ENCODE measurements around the gene RASD2.

RASD2 gene

DNA sequence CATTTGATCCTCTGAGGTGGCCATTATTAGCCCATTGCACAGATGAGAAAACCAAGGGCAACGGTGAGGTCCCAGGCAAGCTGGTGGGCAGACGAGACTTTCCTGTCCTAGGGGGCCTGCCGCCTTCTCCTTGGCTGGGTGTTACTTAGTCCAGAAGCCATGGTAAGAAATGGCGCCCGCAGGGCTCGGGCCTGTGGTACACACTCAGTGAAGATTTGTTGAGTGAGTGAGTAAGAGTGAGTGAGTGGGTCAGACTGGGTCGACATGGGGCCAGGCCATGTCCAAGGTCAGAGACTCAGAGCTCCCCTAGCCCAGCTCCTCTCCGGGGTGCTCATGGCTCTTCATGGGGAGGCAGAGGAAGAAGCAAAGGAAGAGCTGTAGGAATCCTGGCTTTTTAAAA, 36.0 kb downstream of the RASD2 start:
- H3K27me3 Mint-ChIP-seq (ENCODE audit: low read depth, poor library complexity), result peaks cover 15% of the 10 kb centered on the region
- no peak overlapping the region for H3K4me3 Mint-ChIP-seq
- TF ChIP-seq CTCF (IDR thresholded peaks at IDR 0.05), result no peak
- H3K27ac Mint-ChIP-seq, result no peak overlapping the region
- H3K4me1 Mint-ChIP-seq, result peaks cover 19% of the 10 kb centered on the region
- H3K9me3 Mint-ChIP-seq, result no peaks in the 10 kb centered on the region
- H3K36me3 Mint-ChIP-seq (ENCODE audit: low read depth), result no peaks in the 10 kb centered on the region
- no peak for DNase-seq

GRCh38 chr22:35577799-35578659, 37.4 kb downstream of the RASD2 start:
- peaks cover 14% of the 10 kb centered on the region for H3K27me3 Mint-ChIP-seq (ENCODE audit: low read depth, poor library complexity)
- no peaks in the 10 kb centered on the region for H3K36me3 Mint-ChIP-seq (ENCODE audit: low read depth)
- no peaks in the 10 kb centered on the region for H3K9me3 Mint-ChIP-seq
- no peak for TF ChIP-seq CTCF (IDR thresholded peaks at IDR 0.05)
- peaks cover 7% of the 10 kb centered on the region for H3K4me1 Mint-ChIP-seq
- DNase-seq, result no peak
- no peak overlapping the region for H3K27ac Mint-ChIP-seq
- H3K4me3 Mint-ChIP-seq, result no peak overlapping the region

DNA sequence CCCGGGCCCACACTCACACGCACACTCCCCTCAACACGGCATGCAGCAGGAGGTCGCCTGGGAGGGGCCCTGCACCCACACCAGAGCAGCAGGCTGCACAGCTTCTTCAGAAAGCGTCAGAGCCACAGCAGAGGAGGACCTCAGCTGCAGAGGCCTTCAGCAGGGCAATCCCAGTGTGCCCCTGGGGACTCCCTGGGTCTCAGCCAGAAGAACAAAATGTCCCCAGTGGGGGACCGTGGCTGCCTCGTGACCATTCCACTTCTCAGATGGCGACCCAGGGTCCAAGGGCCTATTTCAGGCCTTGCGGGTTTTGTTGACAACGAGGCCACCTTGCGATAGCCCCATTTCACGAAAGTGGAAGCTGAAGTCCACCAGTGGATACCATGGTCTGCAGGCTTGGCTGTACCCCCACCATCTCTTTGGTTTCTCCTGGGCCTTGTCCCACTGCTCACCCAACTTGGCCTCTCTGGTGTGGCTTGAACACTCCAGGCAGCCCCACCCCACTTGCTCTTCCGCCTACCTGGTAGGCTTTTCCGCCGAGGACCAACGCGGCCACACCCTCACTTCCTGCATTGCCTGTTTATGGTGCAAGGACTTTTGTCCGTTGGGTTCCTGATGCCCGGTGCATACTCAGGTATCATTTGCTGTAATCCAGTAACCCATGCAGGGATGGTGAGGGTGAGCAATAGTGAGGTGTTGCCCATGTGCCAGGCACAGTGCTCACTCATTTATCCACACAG, 38.4 kb downstream of the RASD2 start:
- no peak for TF ChIP-seq CTCF (IDR thresholded peaks at IDR 0.05)
- Mint-ChIP-seq H3K27ac (no peak overlapping the region), H3K9me3 (no peaks in the 10 kb centered on the region), H3K4me3 (no peak overlapping the region), H3K27me3 (ENCODE audit: low read depth, poor library complexity) (peaks cover 7% of the 10 kb centered on the region), H3K4me1 (peaks cover 5% of the 10 kb centered on the region), H3K36me3 (ENCODE audit: low read depth) (no peaks in the 10 kb centered on the region)
- no peak for DNase-seq

DNA sequence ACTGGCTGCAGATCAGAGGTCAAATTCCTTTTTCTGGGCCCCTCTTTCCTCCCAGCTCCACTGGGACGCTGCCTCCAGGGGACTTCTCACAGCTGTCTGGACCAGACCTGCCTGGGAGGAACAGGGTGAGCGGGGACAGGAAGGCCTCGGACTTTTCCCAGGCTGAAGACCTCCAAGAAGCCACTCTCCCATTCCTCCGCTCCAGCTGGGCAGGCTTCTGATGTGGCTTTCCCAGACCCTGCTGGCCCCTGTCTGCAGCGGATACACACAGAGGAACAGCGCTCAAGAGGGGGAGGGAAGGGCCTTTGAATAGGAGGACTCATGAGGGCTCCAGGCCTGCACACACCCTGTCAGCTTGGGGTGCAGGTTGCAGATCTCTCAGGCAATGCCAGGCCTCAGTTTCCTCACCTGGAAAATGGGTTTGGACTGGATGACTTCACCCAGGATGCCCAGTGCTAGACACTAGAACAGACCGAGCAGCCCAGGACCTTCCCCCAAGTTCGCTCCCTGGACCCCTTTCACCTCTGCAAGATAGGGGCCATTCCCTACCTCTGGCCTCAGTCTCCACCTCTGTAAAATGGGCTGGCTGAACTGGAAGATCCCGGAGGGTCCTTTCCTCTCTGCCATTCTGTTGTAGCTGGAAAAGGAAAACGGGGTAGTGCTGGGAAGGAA, 39.9 kb downstream of the RASD2 start:
- no peak for DNase-seq
- H3K9me3 Mint-ChIP-seq, result no peaks in the 10 kb centered on the region
- no peaks in the 10 kb centered on the region for H3K36me3 Mint-ChIP-seq (ENCODE audit: low read depth)
- peaks cover 5% of the 10 kb centered on the region for H3K27me3 Mint-ChIP-seq (ENCODE audit: low read depth, poor library complexity)
- no peak overlapping the region for H3K27ac Mint-ChIP-seq
- TF ChIP-seq CTCF (IDR thresholded peaks at IDR 0.05), result no peak
- H3K4me3 Mint-ChIP-seq, result no peak overlapping the region
- H3K4me1 Mint-ChIP-seq, result peaks cover 3% of the 10 kb centered on the region

GRCh38 chr22:35581023-35581413, 40.4 kb downstream of the RASD2 start:
- H3K27me3 Mint-ChIP-seq (ENCODE audit: low read depth, poor library complexity), result peaks cover 5% of the 10 kb centered on the region
- H3K4me1 Mint-ChIP-seq, result peaks cover 9% of the 10 kb centered on the region
- TF ChIP-seq CTCF (IDR thresholded peaks at IDR 0.05), result no peak
- no peaks in the 10 kb centered on the region for H3K9me3 Mint-ChIP-seq
- H3K27ac Mint-ChIP-seq, result no peak overlapping the region
- H3K36me3 Mint-ChIP-seq (ENCODE audit: low read depth), result no peaks in the 10 kb centered on the region
- no peak for DNase-seq
- no peak overlapping the region for H3K4me3 Mint-ChIP-seq

Data from nephron progenitor cell (in vitro differentiated cells).